Measurements from ENCODE around the gene PEDS1. TPM values are rescaled to one million over a fixed set of nuclear protein-coding genes. Genes with fewer than 3 reads are reported as not detected.

PEDS1 gene
- total RNA-seq, 1 donor from 2014 or later, result 9.5 TPM

DNA sequence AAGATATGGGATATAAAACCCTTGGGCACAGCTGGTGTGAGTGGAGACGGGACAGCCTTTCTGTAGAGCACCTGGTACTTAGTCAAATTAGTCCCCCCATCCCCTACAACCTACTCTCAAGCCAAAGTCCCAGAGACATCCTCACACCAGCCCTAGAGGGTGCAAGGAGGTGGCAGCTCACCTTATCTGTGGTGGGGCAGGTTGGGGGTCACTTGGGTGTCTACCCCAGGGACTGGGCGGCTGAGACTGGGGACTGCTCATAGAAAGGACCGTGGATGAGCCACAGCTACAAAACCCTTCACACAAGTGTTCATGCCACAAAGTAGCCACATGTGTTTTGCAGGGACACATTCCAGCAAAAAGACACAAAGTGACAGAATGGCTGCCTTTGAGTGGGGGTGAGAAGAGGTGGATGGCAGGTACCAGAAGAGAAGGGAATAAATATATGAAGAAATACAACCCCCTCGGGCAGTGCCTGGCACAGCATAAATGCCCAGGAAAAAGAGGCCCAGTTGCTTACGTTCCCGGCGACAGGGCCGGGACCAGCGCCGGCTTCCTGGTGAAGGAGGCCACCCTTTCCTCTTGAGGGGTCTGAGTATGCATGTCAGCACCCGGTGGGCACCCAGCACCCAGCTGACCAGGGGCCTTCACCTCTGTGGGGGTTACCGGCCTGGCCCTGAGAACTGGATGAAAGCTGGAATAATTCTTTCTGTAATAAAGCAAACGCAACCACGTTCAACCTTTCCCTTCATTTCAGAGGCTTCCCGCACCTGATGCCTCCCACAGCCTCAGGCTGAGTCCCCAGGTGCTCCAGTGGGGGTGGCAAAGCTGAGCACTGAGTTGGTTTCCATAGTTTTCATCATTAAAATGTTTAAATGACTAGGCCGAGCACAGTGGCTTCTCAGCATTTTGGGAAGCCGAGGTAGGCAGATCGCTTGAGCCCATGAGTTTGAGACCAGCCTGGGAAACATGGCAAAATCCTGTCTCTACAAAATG, 22.7 kb upstream of the PEDS1 start:
- Histone ChIP-seq H3K4me2 (no peak overlapping the region), H3K27me3 (no peaks in the 10 kb centered on the region), H3K36me3 (no peaks in the 10 kb centered on the region), H3K9me3 (ENCODE audit: low read depth) (no peaks in the 10 kb centered on the region), H2AFZ (replicated peaks) (no peak overlapping the region), H3K4me3 (no peak overlapping the region), H3K27ac (no peak overlapping the region), H3K9ac (no peak overlapping the region), H3F3A (ENCODE audit: low read depth) (peaks cover 21% of the 10 kb centered on the region), H3K79me2 (ENCODE audit: low read depth) (no peaks in the 10 kb centered on the region), H4K20me1 (ENCODE audit: low read depth) (no peaks in the 10 kb centered on the region), H3K4me1 (peaks cover 5% of the 10 kb centered on the region)
- Mint-ChIP-seq H3K4me3 (no peak overlapping the region), H3K4me1 (peaks cover 16% of the 10 kb centered on the region), H3K9me3 (no peaks in the 10 kb centered on the region), H3K36me3 (no peaks in the 10 kb centered on the region), H3K27ac (no peak overlapping the region), H3K27me3 (ENCODE audit: insufficient read depth, low read depth) (peaks cover 6% of the 10 kb centered on the region)
- no peak for DNase-seq (ENCODE audit: low spot score)
- TF ChIP-seq EZH2 (IDR thresholded peaks at IDR 0.05) (no peak), EZH2phosphoT487 (IDR thresholded peaks at IDR 0.05) (no peak), CTCF (IDR thresholded peaks at IDR 0.05) (no peak)

DNA sequence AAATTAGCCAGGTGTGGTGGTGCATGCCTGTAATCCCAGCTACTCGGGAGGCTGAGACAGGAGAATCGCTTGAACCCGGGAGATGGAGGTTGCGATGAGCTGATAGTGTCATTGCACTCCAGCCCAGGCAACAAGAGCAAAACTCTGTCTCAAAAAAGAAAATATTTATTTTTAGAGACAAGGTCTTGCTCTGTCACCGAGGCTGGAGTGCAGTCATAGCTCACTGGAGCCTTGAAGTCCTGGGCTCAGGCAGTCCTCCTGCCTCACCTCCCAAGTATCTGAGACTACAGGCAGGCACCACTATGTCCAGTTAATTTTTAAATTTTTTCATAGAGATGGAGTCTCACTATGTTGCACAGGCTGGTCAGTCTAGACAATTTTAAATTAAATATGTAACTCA, 20.9 kb upstream of the PEDS1 start:
- H3K27ac Mint-ChIP-seq, result no peak overlapping the region
- H2AFZ ChIP-seq (replicated peaks), result no peak overlapping the region
- no peak overlapping the region for H3K4me3 Mint-ChIP-seq
- H4K20me1 ChIP-seq (ENCODE audit: low read depth), result no peaks in the 10 kb centered on the region
- H3K9me3 ChIP-seq (ENCODE audit: low read depth), result no peaks in the 10 kb centered on the region
- peaks cover 5% of the 10 kb centered on the region for H3K4me1 ChIP-seq
- H3K27ac ChIP-seq, result no peak overlapping the region
- H3K4me3 ChIP-seq, result no peak overlapping the region
- peaks cover 28% of the 10 kb centered on the region for H3F3A ChIP-seq (ENCODE audit: low read depth)
- peaks cover 4% of the 10 kb centered on the region for H3K27me3 Mint-ChIP-seq (ENCODE audit: insufficient read depth, low read depth)
- H3K9me3 Mint-ChIP-seq, result peaks cover 1% of the 10 kb centered on the region
- no peaks in the 10 kb centered on the region for H3K36me3 ChIP-seq
- no peak for DNase-seq (ENCODE audit: low spot score)
- H3K79me2 ChIP-seq (ENCODE audit: low read depth), result no peaks in the 10 kb centered on the region
- no peaks in the 10 kb centered on the region for H3K36me3 Mint-ChIP-seq
- no peak overlapping the region for H3K4me2 ChIP-seq
- no peaks in the 10 kb centered on the region for H3K27me3 ChIP-seq
- H3K4me1 Mint-ChIP-seq, result peaks cover 18% of the 10 kb centered on the region
- no peak for TF ChIP-seq CTCF (IDR thresholded peaks at IDR 0.05)
- no peak for TF ChIP-seq EZH2 (IDR thresholded peaks at IDR 0.05)
- TF ChIP-seq EZH2phosphoT487 (IDR thresholded peaks at IDR 0.05), result no peak
- no peak overlapping the region for H3K9ac ChIP-seq

DNA sequence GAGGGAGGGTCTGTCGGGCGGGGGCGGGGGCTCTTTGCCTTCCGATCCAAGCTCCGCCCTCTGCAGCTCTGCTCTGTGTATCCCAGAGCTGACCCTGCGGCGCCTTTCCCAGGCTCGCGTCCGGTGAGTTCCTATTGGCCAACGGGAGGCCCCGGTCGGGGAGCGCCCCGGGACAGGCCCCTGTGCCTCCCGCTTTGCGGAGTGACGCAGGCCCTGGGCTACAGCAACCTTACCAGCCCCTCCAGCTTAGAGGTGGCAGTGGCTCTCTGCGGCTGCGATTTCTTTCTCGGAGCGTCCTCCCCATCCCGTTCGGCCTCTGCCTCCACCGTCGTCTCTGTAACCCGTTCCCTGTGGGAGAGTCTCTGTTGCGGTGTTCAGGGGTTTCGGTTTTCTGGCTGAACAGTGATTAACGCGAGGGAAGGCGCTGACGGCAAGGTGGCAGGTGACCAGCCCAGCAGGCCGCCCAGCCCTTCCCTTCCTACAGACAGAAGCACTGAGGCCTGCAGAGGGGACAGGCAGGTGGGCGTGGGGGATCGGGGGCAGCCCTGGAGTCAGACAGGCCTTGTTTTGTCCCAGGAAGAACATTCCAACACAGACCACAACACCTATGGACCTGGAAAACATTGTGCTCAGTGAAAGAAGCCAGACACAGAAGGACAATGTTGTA, 19.0 kb upstream of the PEDS1 start:
- DNase-seq (ENCODE audit: low spot score), result peak; percentile 90
- Mint-ChIP-seq H3K27ac (peak overlapping the region; percentile 67), H3K36me3 (no peaks in the 10 kb centered on the region), H3K9me3 (peaks cover 3% of the 10 kb centered on the region), H3K4me1 (peaks cover 18% of the 10 kb centered on the region), H3K27me3 (ENCODE audit: insufficient read depth, low read depth) (peaks cover 7% of the 10 kb centered on the region), H3K4me3 (peak overlapping the region; percentile 54)
- Histone ChIP-seq H3K4me3 (peak overlapping the region; percentile 46), H3K27ac (peak overlapping the region; percentile 47), H4K20me1 (ENCODE audit: low read depth) (no peaks in the 10 kb centered on the region), H3K9ac (no peak overlapping the region), H2AFZ (replicated peaks) (peak overlapping the region; percentile 92), H3F3A (ENCODE audit: low read depth) (peaks cover 28% of the 10 kb centered on the region), H3K4me1 (peaks cover 5% of the 10 kb centered on the region), H3K79me2 (ENCODE audit: low read depth) (no peaks in the 10 kb centered on the region), H3K36me3 (no peaks in the 10 kb centered on the region), H3K4me2 (peak overlapping the region; percentile 84), H3K27me3 (no peaks in the 10 kb centered on the region), H3K9me3 (ENCODE audit: low read depth) (no peaks in the 10 kb centered on the region)
- no peak for TF ChIP-seq CTCF (IDR thresholded peaks at IDR 0.05)
- TF ChIP-seq EZH2 (IDR thresholded peaks at IDR 0.05), result no peak
- no peak for TF ChIP-seq EZH2phosphoT487 (IDR thresholded peaks at IDR 0.05)
